GM21390 (cell line): ENCODE results near the gene B3GNT4.
"Not testable (repeated sequence)": the region's sequence is repeated elsewhere in the genome, so short reads cannot be mapped to it uniquely, and the experiment has no call there.

Source experiments
- ATAC-seq: cut with Tn5 transposase; IDR thresholded peaks from one replicate; pipeline ENCODE4 v1.9.1; 2021; ENCODE audit not compliant: unreplicated experiment

The B3GNT4 gene

GRCh38 chr12:122187466-122187865 is 16.0 kb upstream of the B3GNT4 start:
- ATAC-seq = no peak

DNA sequence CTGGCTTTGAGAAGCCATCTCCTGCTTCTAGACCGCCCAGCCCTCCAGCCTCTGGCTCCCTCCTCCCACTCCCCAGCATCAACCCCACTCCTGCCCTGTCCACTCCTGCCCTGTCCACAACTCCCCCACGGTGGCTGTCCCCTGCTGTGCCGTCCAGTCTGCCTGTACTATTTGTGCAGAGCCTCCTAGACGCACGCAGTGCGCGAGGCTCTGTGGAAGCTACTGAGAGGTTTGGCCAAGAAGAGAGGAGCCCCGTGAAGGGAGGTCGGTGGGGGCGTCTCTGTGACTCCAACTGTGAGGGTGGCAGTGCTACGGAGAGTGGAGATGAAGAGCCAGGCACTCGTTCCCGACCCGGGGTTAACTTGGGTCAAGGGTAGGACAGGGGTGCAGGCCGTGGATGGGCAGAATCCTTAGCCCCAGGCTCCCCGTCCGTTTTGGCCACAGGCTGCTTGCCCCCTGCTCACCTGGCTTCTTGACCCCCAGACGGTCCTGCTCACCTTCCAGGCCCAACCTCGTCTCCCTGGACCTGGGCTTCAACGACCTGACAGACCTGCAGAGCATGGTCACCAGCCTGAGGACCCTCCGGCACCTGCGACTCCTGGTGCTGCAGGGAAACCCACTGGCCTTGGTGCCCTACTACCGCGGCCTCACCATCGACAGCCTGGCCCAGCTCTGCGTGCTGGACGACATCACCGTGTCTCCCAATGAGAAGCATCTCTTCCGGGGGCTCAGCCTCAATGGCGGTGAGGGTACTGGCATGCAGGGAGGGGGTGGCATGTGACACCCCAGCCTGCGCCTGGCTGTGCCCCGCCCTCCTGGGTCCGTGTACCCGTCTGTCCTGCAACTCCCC is 13.7 kb upstream of the B3GNT4 start:
- ATAC-seq = no peak

DNA sequence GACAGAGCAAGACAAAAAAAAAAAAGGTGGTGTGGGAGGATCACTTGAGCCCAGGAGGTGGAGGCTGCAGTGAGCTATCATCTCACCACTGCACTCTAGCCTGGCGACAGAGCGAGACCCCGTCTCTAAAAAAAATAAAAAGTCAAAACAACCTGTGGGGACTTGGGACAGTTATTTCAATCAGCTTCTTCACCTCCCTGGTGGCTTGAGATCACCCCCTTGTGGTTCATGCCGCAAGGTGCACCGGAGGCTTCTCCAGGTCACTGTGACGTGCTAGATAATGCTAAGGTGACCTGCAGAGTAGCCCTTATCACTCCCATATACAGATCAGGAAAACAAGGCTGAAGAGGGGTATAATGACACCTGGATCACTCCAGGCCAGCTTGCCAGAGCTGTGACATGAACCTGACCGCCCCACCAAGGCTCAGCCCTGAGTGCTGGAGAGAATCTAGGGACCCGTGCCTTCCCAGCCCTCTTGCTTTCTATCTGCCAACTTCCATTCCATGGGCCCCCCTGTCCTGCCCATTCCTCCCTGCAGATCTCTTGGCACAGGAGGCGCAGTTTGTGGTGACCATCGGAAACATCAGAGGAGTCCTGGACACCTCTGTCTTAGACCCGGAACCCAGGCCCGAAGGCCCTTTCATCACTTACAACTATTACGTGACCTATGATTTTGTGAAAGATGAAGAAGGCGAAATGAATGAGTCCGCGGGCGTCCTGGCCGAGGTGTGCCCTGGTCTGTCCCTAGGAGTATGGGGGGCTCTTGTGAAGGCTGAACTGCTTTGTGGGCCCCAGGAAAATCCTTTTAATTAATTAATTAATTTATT is 12.5 kb upstream of the B3GNT4 start:
- no peak for ATAC-seq

GRCh38 chr12:122192441-122192840 is 11.1 kb upstream of the B3GNT4 start:
- ATAC-seq = no peak

- no peak for ATAC-seq
Observed at GRCh38 chr12:122194804-122195203, 8.7 kb upstream of the B3GNT4 start.

- no peak for ATAC-seq
Observed at GRCh38 chr12:122195405-122195804, 8.1 kb upstream of the B3GNT4 start.

- no peak for ATAC-seq
Observed at GRCh38 chr12:122197612-122197966, 5.9 kb upstream of the B3GNT4 start.

- ATAC-seq = no peak
Observed at GRCh38 chr12:122199484-122200355, 3.8 kb upstream of the B3GNT4 start.

DNA sequence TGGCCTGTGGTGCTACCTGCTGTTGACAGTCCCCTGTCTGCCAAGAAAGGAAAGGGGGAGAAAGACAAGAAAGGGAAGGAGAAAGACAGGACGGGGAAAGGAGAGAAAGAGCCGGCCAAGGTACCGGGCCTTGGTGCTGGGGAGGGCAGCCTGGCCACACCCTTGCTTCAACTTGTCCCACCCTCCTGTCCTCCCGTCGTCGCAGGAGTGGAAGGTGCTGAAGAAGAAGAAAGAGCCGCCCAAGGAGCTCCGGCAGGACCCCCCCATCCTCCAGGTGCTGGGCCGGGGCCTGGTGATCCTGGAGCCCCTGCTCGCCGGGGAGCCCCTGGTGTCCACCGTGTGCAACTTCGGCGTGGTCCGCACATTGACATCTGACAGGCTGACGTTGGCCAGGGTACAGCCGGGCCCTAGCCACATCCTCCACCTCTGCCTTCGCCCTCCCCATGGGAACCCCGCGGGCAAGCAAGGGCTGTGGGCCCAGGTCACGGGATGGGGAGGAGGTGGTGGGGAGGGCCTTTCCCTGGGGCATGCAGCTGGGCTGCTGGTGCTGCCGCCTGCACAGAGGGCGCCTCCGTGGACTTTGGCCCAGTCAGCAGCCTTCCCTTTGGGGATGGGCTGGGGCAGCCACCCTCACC is 2.9 kb upstream of the B3GNT4 start:
- no peak for ATAC-seq

DNA sequence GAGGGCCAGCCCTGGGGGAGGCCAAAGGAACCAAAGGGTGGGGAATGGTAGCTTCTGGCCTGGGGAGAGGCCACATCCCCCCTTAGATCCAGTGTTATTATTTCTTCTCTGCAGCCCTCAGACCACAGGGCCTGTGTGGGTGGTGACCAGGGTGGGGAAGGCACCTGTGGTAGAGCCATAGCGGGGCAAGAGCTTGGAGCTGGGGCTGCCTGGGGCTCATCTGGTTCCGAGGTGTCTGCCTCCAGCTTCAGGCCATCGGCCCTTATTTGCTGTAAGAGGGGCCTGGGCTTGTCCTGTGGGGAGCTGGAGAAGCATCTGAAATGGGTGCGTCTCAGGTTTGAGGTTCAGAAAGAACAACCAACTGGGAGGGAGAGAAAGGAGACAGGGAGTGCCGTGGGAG is 2.1 kb upstream of the B3GNT4 start:
- no peak for ATAC-seq

DNA sequence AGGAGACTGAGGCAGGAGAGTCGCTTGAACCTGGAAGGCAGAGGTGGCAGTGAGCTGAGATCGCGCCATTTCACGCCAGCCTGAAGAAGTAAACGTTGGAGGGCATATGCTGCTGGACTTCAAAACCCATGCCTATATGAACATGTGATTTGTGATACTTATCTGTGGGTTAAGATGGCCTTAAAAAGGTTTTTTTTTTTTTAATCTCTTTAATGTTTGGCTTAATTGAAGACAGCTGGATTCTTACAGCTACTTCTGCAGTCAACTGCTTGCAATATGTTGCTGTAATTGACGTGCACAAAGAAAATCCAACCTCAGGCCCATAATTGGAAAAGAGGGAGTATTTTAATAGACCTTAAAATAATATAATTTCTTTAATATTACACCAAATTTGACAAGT is 1.5 kb upstream of the B3GNT4 start:
- no peak for ATAC-seq

DNA sequence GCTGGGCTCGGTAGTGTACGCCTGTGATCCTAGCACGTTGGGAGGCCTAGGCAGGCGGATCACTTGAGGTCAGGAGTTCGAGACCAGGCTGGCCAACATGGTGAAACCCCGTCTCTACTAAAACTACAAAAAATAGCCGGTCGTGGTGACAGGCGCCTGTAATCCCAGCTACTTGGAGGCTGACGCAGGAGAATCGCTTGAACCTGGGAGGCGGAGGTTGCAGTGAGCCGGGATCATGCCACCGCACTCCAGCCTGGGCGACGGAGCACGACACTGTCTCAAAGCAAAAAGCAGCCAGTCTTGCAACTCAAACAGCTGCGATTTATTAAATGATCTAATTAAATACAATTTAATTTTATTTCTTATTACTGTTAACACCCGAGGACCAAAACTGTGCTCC is 698 bp upstream of the B3GNT4 start:
- not testable (repeated sequence) for ATAC-seq

DNA sequence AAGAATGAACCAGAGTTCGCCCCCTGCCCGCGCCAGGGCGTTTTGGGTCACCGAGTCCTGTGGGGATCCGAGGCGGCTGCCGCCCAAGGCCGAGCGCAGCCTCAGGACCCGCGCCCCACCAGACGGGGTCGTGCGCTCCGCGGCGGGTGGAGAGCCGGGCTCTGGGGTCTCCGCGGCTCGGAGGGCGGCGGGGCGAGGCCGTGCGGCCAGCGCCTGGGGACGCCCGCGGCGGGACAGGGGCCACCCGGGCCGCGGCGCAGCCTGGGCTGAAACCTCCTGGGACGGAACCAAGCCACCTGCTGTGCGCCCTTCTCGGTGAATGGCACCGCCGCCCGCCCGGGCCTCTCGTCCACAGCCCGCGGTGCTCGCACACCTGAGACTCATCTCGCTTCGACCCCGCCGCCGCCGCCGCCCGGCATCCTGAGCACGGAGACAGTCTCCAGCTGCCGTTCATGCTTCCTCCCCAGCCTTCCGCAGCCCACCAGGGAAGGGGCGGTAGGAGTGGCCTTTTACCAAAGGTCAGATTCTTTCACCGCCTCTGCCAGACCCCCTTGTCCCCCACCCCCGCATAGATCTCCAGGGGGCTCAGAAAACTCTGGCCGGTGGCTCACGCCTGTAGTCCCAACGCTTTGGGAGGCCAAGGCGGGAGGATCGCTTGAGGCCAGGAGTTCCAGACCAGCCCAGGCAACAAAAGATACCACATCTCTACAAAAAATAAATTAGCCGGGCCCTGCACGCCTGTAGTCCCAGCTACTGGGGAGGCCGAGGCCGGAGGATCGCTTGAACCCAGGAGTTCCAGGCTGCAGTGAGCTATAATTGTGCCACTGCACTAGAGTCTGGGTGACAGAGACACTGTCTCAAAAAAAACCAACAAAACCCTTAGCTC is 901 bp downstream of the B3GNT4 start:
- ATAC-seq = no peak

DNA sequence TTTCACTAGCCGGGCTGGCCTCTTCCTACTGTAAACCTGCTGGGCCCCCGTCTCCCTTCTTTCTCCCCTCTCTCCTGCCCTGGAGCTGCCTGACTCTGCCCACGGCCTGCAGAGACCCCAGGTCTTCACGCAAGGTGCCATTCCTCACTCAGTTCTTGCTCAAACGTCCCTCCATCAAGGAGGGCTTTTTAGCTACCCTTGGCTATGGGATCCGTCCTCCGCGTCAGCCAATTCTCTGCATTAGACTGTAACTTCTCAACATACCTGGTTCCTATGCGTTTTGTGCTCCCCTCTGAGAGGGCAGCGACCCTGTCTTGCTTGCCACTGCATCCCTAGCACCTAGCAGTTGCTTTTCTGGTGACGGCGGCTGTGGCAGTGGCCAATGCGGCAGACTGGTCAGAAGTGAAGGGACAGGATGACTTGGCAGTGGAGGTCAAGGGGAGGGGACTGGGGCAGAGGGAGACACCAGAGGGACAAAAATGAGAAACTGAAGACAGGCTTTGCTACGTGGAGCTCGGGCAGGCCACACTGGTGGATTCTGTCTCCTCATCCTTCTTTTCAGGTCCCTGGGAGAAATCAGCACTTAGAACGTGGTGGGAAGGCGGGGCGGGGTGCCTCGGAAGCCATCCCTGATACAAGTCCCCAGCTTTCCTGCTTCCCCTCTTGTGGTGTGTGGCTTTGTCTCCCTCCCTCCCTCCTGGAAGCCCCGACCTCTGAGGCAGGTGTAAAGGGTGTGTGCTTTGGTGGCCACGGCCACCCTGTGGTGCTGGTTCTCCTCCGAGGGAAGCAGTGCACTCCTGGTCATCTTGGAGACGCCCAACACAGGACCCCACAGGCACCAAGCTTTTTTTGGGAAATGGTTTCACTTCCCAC is 1.8 kb downstream of the B3GNT4 start:
- no peak for ATAC-seq

GRCh38 chr12:122206111-122206881 is 2.8 kb downstream of the B3GNT4 start:
- no peak for ATAC-seq

GRCh38 chr12:122206976-122207375 is 3.5 kb downstream of the B3GNT4 start:
- ATAC-seq = no peak

- no peak for ATAC-seq
Observed at GRCh38 chr12:122207391-122207790, 3.9 kb downstream of the B3GNT4 start.
